HL-60 (cell line): ENCODE results near the gene XXYLT1.

Source experiments
- DNase-seq, 2 experiments: peaks; one replicate each; pipeline ENCODE4 v3.0.0-alpha.2; 2010 to 2020; ENCODE audit warnings: low read depth in 1 of 2, low spot score in 1 of 2
- H3K27ac ChIP-seq: fragments of 250-450 bp; sonication (Bioruptor Pico); replicated peaks from 2 replicates; pipeline ENCODE4 v1.5.1; 2020; ENCODE audit warnings: mild to moderate bottlenecking, moderate library complexity
- H3K27me3 ChIP-seq: fragments of 250-450 bp; sonication (Bioruptor Pico); 2 replicates; pipeline ENCODE4 v1.5.1; 2021; ENCODE audit warnings: mild to moderate bottlenecking, moderate library complexity; ENCODE audit not compliant: insufficient read depth, poor library complexity, severe bottlenecking
- H3K4me3 ChIP-seq: replicated peaks from 2 replicates; pipeline ENCODE4 v1.5.1; 2011; ENCODE audit warnings: mild to moderate bottlenecking, control low read depth, low read length; ENCODE audit not compliant: insufficient read depth
- CTCF ChIP-seq: IDR thresholded peaks from one replicate; pipeline ENCODE4 v1.5.1; 2011; ENCODE audit warnings: low read length, control low read depth, inconsistent platforms; ENCODE audit not compliant: insufficient read depth
- GABPA ChIP-seq: IDR thresholded peaks from 2 replicates; pipeline ENCODE4 v1.6.1; 2012; ENCODE audit warnings: low read depth
- POLR2AphosphoS5 ChIP-seq: IDR thresholded peaks from 2 replicates; pipeline ENCODE4 v1.6.1; 2012; ENCODE audit warnings: low read depth
- REST ChIP-seq: IDR thresholded peaks from 2 replicates; pipeline ENCODE4 v1.6.1; 2012; ENCODE audit warnings: low read depth; ENCODE audit not compliant: insufficient replicate concordance
- SPI1 ChIP-seq: IDR thresholded peaks from 2 replicates; pipeline ENCODE4 v1.6.1; 2012; ENCODE audit warnings: low read depth, mild to moderate bottlenecking, borderline replicate concordance

XXYLT1 gene

GRCh38 chr3:195196266-195196665 is 74.7 kb downstream of the XXYLT1 start:
- no peak for TF ChIP-seq CTCF
- no peak for TF ChIP-seq GABPA
- TF ChIP-seq POLR2AphosphoS5 = no peak
- TF ChIP-seq REST = no peak
- no peak for TF ChIP-seq SPI1
- H3K27me3 ChIP-seq = no peaks in the 10 kb centered on the region
- no peak overlapping the region for H3K4me3 ChIP-seq
- no peak for DNase-seq
- H3K27ac ChIP-seq = no peak overlapping the region

- no peak for DNase-seq
- Histone ChIP-seq H3K27me3 (no peaks in the 10 kb centered on the region), H3K4me3 (no peak overlapping the region), H3K27ac (no peak overlapping the region)
- TF ChIP-seq CTCF = no peak
- TF ChIP-seq REST = no peak
These were observed 75.4 kb downstream of the XXYLT1 start for GRCh38 chr3:195195321-195196209.

- no peak overlapping the region for H3K4me3 ChIP-seq
These were observed 76.3 kb downstream of the XXYLT1 start for GRCh38 chr3:195194559-195195206.

More at GRCh38 chr3:195194559-195195206, 76.3 kb downstream of the XXYLT1 start:
- Histone ChIP-seq H3K27ac (no peak overlapping the region), H3K27me3 (no peaks in the 10 kb centered on the region)
- TF ChIP-seq POLR2AphosphoS5 (no peak), GABPA (no peak), SPI1 (no peak), CTCF (no peak), REST (no peak)
- no peak for DNase-seq
